Astrocyte (in vitro differentiated cells and primary cell): ENCODE results near the gene GTF2F2. TPM values are rescaled to one million over a fixed set of nuclear protein-coding genes. Genes with fewer than 3 reads are reported as not detected.

Source experiments
- DNase-seq: peaks from one replicate; pipeline ENCODE4 v3.0.0-alpha.2; 2010; ENCODE audit warnings: low read depth
- FAIRE-seq: peaks from 2 replicates; lab custom pipeline; 2011; peaks lifted over from hg19 to GRCh38; lab: Jason Lieb, UNC
- H2AFZ ChIP-seq: 2 replicates; pipeline ENCODE4 v1.6.0; 2012; ENCODE audit warnings: low read depth, low read length, inconsistent platforms
- H3K27ac ChIP-seq: 2 replicates; pipeline ENCODE4 v1.5.1; 2011; ENCODE audit warnings: low read depth, low read length, inconsistent platforms
- H3K27me3 ChIP-seq: 2 replicates; pipeline ENCODE4 v1.6.0; 2011; ENCODE audit warnings: low read length, inconsistent platforms; ENCODE audit not compliant: insufficient read depth
- H3K36me3 ChIP-seq: 2 replicates; pipeline ENCODE4 v1.5.1; 2011; ENCODE audit warnings: low read length, inconsistent platforms; ENCODE audit not compliant: insufficient read depth
- H3K4me1 ChIP-seq: 2 replicates; pipeline ENCODE4 v1.5.1; 2011; ENCODE audit warnings: low read length, inconsistent platforms; ENCODE audit not compliant: insufficient read depth
- H3K4me2 ChIP-seq: 2 replicates; pipeline ENCODE4 v1.6.0; 2012; ENCODE audit warnings: low read length, inconsistent platforms
- H3K4me3 ChIP-seq: 2 replicates; pipeline ENCODE4 v1.5.1; 2011; ENCODE audit warnings: low read depth, mild to moderate bottlenecking, low read length, inconsistent platforms; ENCODE audit not compliant: insufficient read depth
- H3K79me2 ChIP-seq: 2 replicates; pipeline ENCODE4 v1.6.0; 2012; ENCODE audit warnings: mild to moderate bottlenecking, low read length, inconsistent platforms; ENCODE audit not compliant: insufficient read depth
- H3K9ac ChIP-seq: 2 replicates; pipeline ENCODE4 v1.6.0; 2012; ENCODE audit warnings: mild to moderate bottlenecking, low read length, inconsistent platforms
- H3K9me3 ChIP-seq: 2 replicates; pipeline ENCODE4 v1.5.1; 2012; ENCODE audit warnings: low read depth, mild to moderate bottlenecking, low read length, inconsistent platforms; ENCODE audit not compliant: insufficient read depth
- H4K20me1 ChIP-seq: 2 replicates; pipeline ENCODE4 v1.6.0; 2012; ENCODE audit warnings: low read length, inconsistent platforms; ENCODE audit not compliant: insufficient read depth
- H3K27ac Mint-ChIP-seq: one replicate; pipeline ENCODE4 v1.8.0; 2021; ENCODE audit warnings: mild to moderate bottlenecking, mixed read lengths; ENCODE audit not compliant: unreplicated experiment
- H3K27me3 Mint-ChIP-seq: one replicate; pipeline ENCODE4 v1.8.0; 2021; ENCODE audit warnings: low read depth, mixed read lengths; ENCODE audit not compliant: unreplicated experiment
- H3K36me3 Mint-ChIP-seq: one replicate; pipeline ENCODE4 v1.8.0; 2021; ENCODE audit warnings: low read depth, mixed read lengths; ENCODE audit not compliant: unreplicated experiment
- H3K4me1 Mint-ChIP-seq: one replicate; pipeline ENCODE4 v1.8.0; 2021; ENCODE audit warnings: low read depth, mixed read lengths; ENCODE audit not compliant: unreplicated experiment
- H3K4me3 Mint-ChIP-seq: one replicate; pipeline ENCODE4 v1.8.0; 2021; ENCODE audit warnings: mild to moderate bottlenecking, moderate library complexity, mixed read lengths; ENCODE audit not compliant: unreplicated experiment
- H3K9me3 Mint-ChIP-seq: one replicate; pipeline ENCODE4 v1.8.0; 2021; ENCODE audit warnings: mild to moderate bottlenecking, mixed read lengths; ENCODE audit not compliant: unreplicated experiment
- EZH2 ChIP-seq: IDR thresholded peaks from 2 replicates; pipeline ENCODE4 v1.6.1; 2012; ENCODE audit warnings: mild to moderate bottlenecking, low read length, inconsistent platforms; ENCODE audit not compliant: insufficient read depth
- total RNA-seq: library from RNA; stranded (reverse); gene quantifications from 2 replicates; pipeline ENCODE4 v1.2.1, GENCODE V29; 2021
- TF ChIP-seq, protein P1 (sequence below): IDR thresholded peaks from 2 replicates; pipeline ENCODE4 v1.5.1; 2011; ENCODE audit warnings: low read depth, mild to moderate bottlenecking, inconsistent platforms, low read length, moderate library complexity; ENCODE audit not compliant: insufficient read depth

Gene GTF2F2
- total RNA-seq, 1 donor from 2014 or later = 27.8 TPM

DNA sequence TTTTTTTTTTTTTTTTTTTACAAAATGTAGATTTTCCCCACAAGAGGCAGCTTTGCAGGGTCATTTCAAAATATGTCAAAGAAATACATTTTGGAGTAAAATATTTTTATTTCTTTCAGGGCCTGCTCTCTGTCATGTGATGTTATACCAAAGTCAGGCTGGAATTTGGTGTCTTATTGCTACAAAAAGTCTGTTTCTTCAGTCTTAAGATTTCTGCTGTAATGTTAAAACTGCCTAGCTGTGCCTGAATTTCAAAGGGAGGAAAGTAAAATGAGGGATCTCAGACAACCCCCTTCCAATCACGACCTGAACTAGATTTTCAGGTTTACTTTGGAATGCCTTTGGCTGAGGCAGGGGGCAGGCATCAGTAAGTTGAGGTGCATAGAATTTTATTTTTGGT lies 12.8 kb upstream of the GTF2F2 start:
- Histone ChIP-seq H3K36me3 (no peaks in the 10 kb centered on the region), H3K79me2 (no peaks in the 10 kb centered on the region), H3K9me3 (no peaks in the 10 kb centered on the region), H2AFZ (no peak overlapping the region), H3K4me2 (no peak overlapping the region), H4K20me1 (no peaks in the 10 kb centered on the region), H3K27me3 (no peaks in the 10 kb centered on the region), H3K4me1 (peaks cover 5% of the 10 kb centered on the region), H3K9ac (no peak overlapping the region), H3K27ac (no peak overlapping the region), H3K4me3 (no peak overlapping the region)
- H3K36me3 Mint-ChIP-seq = no peaks in the 10 kb centered on the region
- no peak for FAIRE-seq
- no peak overlapping the region for H3K27ac Mint-ChIP-seq
- TF ChIP-seq, protein P1, sequence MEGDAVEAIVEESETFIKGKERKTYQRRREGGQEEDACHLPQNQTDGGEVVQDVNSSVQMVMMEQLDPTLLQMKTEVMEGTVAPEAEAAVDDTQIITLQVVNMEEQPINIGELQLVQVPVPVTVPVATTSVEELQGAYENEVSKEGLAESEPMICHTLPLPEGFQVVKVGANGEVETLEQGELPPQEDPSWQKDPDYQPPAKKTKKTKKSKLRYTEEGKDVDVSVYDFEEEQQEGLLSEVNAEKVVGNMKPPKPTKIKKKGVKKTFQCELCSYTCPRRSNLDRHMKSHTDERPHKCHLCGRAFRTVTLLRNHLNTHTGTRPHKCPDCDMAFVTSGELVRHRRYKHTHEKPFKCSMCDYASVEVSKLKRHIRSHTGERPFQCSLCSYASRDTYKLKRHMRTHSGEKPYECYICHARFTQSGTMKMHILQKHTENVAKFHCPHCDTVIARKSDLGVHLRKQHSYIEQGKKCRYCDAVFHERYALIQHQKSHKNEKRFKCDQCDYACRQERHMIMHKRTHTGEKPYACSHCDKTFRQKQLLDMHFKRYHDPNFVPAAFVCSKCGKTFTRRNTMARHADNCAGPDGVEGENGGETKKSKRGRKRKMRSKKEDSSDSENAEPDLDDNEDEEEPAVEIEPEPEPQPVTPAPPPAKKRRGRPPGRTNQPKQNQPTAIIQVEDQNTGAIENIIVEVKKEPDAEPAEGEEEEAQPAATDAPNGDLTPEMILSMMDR = no peak
- TF ChIP-seq EZH2 = no peak
- no peaks in the 10 kb centered on the region for H3K9me3 Mint-ChIP-seq
- no peak overlapping the region for H3K4me3 Mint-ChIP-seq
- no peaks in the 10 kb centered on the region for H3K27me3 Mint-ChIP-seq
- H3K4me1 Mint-ChIP-seq = peaks cover 6% of the 10 kb centered on the region
- DNase-seq = no peak

DNA sequence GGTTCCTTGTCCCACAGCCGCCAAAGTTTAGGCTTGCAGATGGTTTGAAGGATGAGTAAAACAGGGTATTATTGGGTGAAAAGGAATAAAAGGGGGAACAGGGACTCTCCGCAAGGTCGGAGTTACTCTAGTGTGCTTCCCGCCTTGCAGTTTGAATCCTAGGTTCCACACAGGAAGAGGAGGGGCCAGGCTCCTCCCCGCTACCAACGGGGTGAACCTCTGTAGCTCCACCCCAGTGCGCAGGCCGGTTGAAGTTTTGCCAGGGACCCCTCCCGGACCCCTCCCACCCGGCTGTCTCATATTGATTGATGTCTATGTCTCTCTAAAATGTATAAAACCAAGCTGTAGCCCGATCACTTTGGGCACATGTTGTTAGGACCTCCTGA lies 11.6 kb upstream of the GTF2F2 start:
- Histone ChIP-seq H3K36me3 (no peaks in the 10 kb centered on the region), H3K4me3 (no peak overlapping the region), H3K9ac (no peak overlapping the region), H3K9me3 (no peaks in the 10 kb centered on the region), H3K4me1 (peaks cover 5% of the 10 kb centered on the region), H2AFZ (peak overlapping the region; percentile 18), H3K27me3 (no peaks in the 10 kb centered on the region), H3K4me2 (no peak overlapping the region), H4K20me1 (no peaks in the 10 kb centered on the region), H3K79me2 (no peaks in the 10 kb centered on the region), H3K27ac (no peak overlapping the region)
- Mint-ChIP-seq H3K27ac (no peak overlapping the region), H3K4me3 (no peak overlapping the region), H3K36me3 (no peaks in the 10 kb centered on the region), H3K9me3 (no peaks in the 10 kb centered on the region), H3K4me1 (peaks cover 6% of the 10 kb centered on the region), H3K27me3 (no peaks in the 10 kb centered on the region)
- FAIRE-seq (no peak), DNase-seq (no peak)
- TF ChIP-seq, protein P1 = no peak
- no peak for TF ChIP-seq EZH2

DNA sequence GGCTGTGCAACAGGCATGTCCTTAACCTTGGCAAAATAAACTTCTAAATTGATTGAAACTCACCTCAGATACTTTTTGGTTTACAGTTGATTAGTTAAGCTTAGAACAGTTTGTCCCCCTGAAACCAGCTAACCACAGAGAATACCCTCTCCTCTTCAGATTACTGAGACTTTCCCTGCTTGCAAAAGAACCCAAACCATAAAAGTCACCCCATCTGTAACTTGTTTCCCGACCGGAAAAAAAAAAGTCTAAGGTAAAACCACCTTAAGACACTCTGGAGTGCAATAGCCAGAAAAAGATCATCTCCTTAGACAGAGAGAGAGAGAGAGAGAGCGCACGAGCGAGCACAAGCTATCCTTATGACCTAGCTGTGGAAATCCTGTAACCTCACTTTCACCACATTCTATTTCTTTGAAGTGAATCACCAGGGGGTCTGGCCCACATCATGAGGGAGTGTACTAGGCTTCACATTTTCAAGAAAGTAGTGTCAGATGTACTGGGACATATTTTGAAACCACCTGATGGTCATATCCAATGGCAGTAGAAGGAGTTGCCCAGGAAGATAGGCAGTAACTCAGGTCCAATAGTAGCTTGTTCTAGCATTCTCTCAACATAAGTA lies 11.1 kb upstream of the GTF2F2 start:
- no peaks in the 10 kb centered on the region for H3K36me3 ChIP-seq
- H4K20me1 ChIP-seq = no peaks in the 10 kb centered on the region
- H3K9me3 ChIP-seq = no peaks in the 10 kb centered on the region
- Mint-ChIP-seq H3K27ac (no peak overlapping the region), H3K4me1 (peaks cover 6% of the 10 kb centered on the region), H3K4me3 (no peak overlapping the region), H3K27me3 (no peaks in the 10 kb centered on the region), H3K9me3 (no peaks in the 10 kb centered on the region), H3K36me3 (no peaks in the 10 kb centered on the region)
- FAIRE-seq (no peak), DNase-seq (peak; percentile 70)
- H3K79me2 ChIP-seq = no peaks in the 10 kb centered on the region
- no peak overlapping the region for H2AFZ ChIP-seq
- no peak overlapping the region for H3K4me3 ChIP-seq
- H3K27me3 ChIP-seq = no peaks in the 10 kb centered on the region
- H3K9ac ChIP-seq = no peak overlapping the region
- H3K27ac ChIP-seq = no peak overlapping the region
- H3K4me1 ChIP-seq = peaks cover 5% of the 10 kb centered on the region
- peak overlapping the region; percentile 25 for H3K4me2 ChIP-seq
- TF ChIP-seq EZH2 = no peak
- TF ChIP-seq, protein P1 = no peak
